ENCODE measurements around the gene TBC1D3B.
"Not testable (repeated sequence)": the region's sequence is repeated elsewhere in the genome, so short reads cannot be mapped to it uniquely, and the experiment has no call there.

TBC1D3B gene

DNA sequence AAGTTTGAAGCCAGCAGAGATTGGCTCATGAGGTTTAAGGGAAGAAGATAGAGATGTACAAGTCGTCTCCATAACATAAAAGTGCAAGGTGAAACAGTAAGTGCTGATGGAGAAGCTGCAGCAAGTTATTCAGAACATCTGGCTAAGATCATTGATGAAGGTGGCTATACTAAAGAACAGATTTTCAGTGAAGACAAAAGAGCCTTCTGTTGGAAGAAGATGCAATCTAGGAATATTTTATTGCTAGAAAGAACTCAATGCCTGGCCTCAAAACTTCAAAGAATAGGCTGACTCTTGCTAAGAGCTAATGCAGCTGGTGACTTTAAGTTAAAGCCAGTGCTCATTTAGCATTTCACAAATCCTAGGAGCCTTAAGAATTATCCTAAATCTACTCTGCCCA is 46.8 kb downstream of the TBC1D3B start:
- DNase-seq (ENCODE audit: low spot score): no peak

- DNase-seq (ENCODE audit: low spot score): no peak
Observed at GRCh38 chr17:36128411-36128978, 47.9 kb downstream of the TBC1D3B start.

- DNase-seq (ENCODE audit: low spot score): no peak
Observed at GRCh38 chr17:36127911-36128310, 48.5 kb downstream of the TBC1D3B start.

GRCh38 chr17:36127199-36127893 is 49.1 kb downstream of the TBC1D3B start:
- DNase-seq (ENCODE audit: low spot score): no peak

DNA sequence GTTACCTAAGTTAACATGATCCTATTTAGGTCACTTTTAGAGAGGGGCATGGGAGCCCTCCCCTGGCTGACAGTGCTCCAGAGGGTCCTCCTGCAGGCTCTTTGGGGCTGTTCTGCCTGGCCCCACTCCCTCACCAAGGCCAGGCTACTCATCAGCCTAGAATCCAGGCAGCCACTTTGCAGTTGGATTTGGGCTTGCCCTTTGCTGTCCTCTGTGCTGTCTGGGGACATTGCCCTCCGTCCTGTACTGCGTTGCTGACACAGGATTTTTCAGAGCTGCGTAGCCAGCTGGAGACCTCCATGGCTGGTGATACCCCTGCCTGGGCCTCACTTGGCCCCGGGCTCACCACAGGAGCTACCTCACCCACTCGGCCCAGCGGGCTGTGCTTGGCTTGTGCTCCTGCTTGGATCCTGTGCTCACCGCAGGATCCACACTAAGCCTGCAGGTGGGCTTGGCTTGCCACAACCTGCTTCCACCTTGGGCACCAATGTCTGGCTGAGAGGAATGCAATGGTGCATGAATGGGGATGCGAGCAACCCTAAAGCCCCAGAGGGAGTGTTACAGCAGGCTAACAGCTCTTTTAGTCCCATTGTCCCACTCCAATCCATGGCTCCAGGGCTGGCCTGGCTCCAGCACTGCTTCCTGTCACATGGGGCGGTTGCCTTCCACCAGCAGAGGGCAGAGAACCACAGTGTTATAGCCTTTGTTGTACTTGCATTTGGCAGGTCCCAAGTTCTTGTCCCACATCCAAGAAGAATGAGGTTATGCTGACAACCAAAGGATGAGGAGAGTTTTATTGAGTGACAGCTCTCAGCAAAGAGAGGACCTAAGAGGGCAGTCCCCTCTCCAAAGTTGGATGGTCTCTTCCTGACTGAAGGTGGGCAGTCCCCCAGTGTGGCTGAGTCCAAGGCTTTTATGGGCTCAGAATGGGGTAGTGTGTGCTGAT is 51.3 kb downstream of the TBC1D3B start:
- no peak for DNase-seq (ENCODE audit: low spot score)

- no peak for DNase-seq (ENCODE audit: low spot score)
Observed at GRCh38 chr17:36123431-36123830, 53.0 kb downstream of the TBC1D3B start.

- DNase-seq (ENCODE audit: low spot score): not testable (repeated sequence)
Observed at GRCh38 chr17:36121099-36121498, 55.3 kb downstream of the TBC1D3B start.

DNA sequence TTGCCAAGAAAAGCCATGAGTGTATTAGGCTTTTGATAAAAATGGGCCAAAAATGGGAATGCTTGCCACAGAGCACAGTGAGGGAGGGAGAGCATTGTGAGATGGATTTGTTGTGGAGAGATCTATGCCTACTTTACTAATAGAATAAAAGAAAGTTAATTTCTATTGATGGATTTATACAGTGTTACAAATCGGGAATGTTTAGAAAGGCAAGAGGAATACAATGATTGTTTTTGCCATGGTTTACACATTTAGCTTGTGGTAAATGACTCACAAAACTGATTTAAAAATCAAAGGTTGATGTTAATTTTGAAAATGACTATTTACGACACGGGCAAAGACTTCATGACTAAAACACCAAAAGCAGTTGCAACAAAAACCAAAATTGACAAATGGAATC is 56.2 kb downstream of the TBC1D3B start:
- no peak for DNase-seq (ENCODE audit: low spot score)

DNA sequence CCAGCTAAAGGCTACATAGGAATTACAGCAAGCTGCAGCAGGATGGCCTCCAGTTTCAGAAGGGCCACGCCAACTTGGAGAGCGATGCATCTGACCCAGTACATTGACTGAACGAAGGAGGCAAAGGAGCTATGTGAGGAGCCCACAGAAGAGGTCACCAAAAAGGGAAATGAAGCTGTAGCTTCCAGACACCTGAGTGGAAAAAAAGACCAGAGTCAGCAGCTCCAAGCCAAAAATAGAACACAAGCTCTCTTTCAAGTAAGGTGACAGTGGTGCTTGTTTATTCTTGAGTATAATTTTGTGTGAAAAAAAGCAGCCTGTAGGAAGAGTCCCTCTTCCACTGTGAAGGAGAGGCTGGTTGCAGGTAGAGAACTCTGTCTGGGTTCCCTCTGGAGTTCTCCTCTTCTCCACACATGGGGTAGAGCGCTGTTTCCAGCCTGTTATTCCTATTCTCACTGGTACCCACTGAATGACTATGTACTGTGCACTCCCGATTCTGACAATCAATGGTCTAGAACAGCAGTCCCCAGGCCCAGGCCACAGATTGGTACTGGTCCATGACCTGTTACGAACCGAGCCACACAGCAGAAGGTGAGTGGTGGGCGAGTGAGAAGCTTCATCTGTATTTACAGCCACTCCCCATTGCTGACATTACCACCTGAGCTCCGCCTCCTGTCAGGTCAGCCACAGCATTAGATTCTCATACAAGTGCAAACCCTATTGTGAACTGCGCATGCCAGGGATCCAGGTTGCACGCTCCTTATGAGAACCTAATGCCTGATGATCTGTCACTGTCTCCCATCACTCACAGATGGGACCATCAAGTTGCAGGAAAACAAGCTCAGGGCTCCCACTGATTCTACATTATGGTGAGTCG is 57.7 kb downstream of the TBC1D3B start:
- no peak for DNase-seq (ENCODE audit: low spot score)

DNA sequence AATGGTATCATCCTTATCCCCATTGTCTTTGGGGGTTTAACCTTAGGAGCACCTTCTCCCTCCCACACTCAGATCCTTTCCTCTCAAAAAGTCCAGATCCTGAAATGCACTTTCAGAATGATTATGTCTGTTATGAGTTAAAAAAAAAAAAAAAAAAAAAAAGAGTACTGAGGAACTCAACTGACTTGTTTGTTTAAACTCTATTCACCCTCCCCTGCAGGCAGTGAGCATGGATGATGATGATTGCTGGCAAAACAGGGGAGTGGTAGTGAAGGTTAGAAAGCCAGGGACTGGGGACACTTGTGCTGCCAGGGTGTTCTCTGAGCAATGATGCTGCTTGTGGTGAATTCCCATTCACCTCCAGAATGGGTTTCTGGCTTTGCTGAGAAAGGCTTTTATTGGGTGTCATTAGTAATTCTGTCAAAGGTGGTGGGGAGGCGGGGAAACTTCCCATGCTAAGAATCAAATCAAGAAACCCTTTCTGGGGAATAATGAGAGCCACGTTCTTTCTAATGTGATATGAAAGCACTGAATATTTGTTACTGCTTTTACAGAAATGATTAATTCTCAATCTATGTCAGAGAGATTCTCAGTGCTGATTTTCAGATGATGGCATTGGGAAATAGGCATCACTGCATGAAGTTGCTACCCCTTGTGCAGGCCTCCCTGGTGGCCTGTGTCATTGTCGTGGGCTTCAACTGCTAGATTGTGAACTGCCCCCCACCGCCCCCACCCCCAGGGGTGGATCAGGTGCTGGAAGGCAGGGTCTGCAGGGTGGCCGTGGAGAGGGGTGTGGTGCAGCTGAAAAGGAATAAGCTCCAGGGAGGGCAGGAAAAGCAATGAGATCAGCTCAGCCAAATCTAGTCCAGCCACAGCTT is 58.7 kb downstream of the TBC1D3B start:
- DNase-seq (ENCODE audit: low spot score): no peak
